Stimulated activated CD8-positive, alpha-beta memory T cell treated with anti-CD3 and anti-CD28 coated beads, Interleukin-4, amount 100 ng/mL, for 24 hours (primary cell): ENCODE measurements around the gene DIP2C.
"Not testable (repeated sequence)": the region's sequence is repeated elsewhere in the genome, so short reads cannot be mapped to it uniquely, and the experiment has no call there.

Experiments
- DNase-seq: peaks from one replicate; pipeline ENCODE4 v3.0.0-alpha.2; 2020; ENCODE audit warnings: low read depth

The DIP2C gene

DNA sequence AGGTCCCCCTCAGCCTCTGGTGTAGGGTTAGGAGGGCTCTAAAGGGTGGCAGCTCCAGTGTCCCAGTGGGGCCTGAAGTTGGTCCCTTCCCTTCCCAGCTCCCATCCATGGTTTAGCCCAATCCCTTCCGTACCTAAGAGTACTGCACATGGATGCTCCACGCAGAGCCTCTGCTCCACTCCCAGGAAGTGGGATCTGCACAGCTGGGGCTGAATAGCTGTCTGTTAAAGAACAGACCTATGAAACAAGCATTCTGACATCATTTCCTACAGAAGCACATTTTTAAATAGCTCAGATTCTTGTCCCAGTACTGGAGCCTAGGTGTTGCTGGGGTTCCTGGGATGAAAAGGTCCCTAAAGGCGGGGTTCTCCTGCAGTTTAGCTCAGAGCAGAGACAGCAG lies 418.3 kb downstream of the DIP2C start:
- DNase-seq: no peak

- no peak for DNase-seq
Observed at GRCh38 chr10:269440-270074, 419.9 kb downstream of the DIP2C start.

DNA sequence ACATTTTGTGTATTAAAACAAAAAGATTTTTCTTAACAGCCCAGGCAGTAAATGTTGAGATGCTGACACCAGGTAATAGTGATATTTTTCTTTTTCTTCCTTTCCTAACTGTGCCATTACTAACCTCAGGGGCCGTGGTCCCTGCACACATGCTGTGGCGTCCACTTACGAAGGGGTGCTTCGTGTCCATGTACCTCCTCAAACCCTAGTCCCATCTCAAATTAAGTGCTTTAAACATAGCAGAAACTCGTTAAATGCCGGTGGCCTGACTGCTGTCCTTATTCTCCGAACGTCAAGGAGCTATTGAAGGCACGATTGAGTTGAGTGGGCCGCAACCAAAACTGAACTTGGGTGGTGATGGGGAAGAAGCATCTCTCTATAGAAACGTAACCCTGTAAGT lies 421.8 kb downstream of the DIP2C start:
- DNase-seq: no peak

DNA sequence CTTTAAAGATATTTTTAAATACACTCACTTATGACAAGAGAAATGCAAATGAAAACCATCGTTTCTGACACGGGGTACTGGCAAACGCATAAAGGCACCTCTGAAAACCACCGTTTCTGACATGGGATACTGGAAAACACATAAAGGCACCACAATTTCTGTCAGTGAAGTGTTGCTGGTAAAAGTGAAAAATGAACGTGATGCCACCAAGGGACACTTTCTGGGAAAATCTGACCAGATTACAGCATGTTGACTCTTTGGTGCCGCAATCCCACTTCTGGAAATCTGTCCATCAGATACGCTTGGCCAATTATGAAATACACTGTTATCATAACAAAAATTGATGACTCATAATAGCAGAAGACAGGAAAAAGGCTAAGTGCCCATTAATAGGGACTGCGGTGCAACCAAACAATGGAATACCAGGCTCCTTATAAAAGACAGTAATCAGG lies 422.5 kb downstream of the DIP2C start:
- no peak for DNase-seq

- DNase-seq: not testable (repeated sequence)
Observed at GRCh38 chr10:265816-266588, 423.5 kb downstream of the DIP2C start.

DNA sequence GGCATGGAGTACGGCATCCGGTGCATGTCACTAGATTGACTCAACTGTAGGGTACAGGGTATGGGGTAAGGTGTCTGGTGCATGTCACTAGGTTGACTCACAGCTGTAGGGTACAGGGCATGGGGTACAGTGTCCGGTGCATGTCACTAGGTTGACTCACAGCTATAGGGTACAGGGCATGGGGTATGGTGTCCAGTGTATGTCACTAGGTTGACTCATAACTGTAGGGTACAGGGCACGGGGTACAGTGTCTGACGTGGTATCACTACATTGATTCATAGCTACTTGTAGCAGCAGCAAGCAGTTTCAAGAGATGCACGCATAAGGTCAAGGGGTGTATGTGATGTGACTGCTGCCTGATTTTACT lies 424.4 kb downstream of the DIP2C start:
- DNase-seq: not testable (repeated sequence)

DNA sequence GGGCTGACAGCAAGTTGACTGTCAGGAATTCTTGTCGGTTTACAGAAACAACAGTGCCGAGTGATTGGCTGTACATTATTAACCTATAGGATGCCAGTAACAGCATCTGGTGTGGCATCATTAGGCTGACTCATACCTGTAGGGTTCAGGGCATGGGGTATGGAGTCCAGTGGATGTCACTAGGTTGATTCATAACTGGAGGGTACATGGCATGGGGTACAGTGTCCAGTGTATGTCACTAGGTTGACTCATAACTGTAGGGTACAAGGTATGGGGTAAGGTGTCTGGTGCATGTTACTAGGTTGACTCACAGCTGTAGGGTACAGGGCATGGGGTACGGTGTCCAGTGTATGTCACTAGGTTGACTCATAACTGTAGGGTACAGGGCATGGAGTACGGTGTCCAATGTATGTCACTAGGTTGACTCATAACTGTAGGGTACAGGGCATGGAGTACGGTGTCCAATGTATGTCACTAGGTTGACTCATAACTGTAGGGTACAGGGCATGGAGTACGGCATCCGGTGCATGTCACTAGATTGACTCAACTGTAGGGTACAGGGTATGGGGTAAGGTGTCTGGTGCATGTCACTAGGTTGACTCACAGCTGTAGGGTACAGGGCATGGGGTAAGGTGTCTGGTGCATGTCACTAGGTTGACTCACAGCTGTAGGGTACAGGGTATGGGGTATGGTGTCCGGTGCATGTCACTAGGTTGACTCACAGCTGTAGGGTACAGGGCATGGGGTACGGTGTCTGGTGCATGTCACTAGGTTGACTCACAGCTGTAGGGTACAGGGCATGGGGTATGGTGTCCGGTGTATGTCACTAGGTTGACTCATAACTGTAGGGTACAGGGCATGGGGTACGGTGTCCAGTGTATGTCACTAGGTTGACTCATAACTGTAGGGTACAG lies 425.1 kb downstream of the DIP2C start:
- not testable (repeated sequence) for DNase-seq

DNA sequence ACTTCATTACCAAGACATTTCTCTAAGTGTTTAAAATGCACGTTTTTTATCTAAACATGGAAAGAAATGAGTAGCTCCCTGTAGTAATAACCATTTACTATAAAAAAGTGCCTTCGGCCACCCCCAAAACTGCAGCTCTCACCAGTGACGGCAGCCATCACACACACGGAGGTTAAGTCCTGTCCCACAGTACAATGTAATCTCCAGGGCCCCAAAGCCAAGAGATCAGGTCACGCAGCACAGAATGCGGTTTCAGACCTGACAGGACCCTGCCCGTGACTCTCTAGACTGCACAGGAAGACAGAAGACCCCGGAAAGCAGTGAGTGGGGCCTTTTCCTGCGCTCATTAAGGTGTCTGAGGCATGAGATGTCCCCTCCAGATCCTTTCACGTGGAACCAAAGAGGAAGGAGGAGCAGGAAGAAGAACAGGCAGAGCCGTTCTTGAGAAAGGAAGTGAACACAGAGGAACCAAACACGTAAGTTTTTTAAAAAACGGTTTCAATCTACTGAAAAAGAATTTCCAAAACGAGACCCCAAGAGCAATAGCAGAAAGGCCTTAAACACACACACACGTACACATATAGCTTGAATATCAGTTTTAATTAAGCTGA lies 428.5 kb downstream of the DIP2C start:
- DNase-seq: no peak

GRCh38 chr10:251982-252582 lies 437.4 kb downstream of the DIP2C start:
- DNase-seq: no peak

- no peak for DNase-seq
Observed at GRCh38 chr10:248307-248706, 441.2 kb downstream of the DIP2C start.

- DNase-seq: no peak
Observed at GRCh38 chr10:247480-247879, 442.0 kb downstream of the DIP2C start.

- no peak for DNase-seq
Observed at GRCh38 chr10:246431-246830, 443.0 kb downstream of the DIP2C start.

DNA sequence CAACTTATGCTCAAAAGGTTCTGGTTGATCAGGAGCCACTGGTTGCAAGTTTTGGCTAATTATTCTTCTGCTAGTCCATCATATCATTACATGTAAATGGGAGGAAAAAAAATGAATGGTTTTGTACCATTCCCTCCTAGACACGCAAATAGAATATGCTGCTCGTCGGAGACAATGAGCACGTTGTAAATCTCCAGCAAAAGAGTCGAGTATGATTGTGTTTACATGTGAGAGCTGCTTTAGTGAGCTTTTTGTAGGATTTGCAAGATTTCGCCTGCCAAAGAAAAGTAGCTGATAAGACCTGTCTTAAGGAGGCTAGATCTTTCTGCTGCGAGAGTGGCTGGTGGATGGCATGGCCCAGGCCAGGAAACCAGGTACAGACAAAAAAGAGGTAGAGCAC lies 445.2 kb downstream of the DIP2C start:
- no peak for DNase-seq

DNA sequence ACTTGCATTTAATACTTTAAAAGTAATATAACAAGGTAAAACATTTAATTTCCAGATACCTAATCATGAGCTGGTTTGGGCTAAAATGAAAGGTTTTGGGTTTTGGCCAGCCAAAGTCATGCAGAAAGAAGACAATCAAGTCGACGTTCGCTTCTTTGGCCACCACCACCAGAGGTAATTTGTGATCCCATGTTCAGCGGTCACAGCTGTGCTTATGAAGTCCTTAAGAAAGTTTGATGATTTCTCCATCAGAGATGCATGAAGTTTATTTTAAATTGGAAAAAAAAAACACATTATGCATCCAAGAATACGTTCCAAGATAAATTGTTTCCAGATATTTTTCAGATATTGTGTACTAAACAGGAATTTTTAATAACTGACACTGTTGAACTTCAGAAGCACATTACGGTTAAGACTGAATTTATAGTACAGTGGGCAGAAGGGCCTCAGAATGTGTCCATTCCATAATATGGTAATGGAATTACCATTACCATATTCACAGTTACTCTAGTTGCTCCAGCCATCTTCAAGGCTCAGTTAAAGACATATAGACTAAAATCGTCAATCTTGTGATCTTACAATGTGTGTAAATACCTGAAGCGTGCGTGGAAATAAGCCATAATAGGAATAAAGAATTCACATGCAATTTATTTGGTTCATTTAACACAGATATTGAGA lies 447.4 kb downstream of the DIP2C start:
- DNase-seq: no peak

- DNase-seq: no peak
Observed at GRCh38 chr10:241451-241850, 448.0 kb downstream of the DIP2C start.

DNA sequence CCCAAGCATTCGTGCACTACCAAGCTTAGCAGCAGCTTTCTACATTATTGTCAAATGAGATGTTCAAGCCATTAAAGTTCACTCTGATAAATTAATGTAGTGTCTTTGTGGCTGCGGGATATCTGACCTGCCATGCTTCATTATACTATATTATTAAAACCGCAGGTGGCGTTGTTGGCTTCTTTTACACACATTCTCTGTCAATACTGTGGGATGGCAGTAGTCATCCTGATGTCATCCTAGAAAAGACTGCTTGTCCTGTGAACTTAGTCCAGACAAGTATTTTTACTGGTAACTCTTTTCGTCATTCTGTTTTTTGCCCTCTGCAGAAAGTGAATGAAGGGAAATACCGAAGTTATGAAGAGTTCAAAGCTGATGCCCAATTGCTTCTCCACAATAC lies 450.4 kb downstream of the DIP2C start:
- DNase-seq: no peak

- DNase-seq: no peak
Observed at GRCh38 chr10:235915-236314, 453.6 kb downstream of the DIP2C start.

- DNase-seq: no peak
Observed at GRCh38 chr10:234708-235406, 454.6 kb downstream of the DIP2C start.

- no peak for DNase-seq
Observed at GRCh38 chr10:232878-233277, 456.6 kb downstream of the DIP2C start.

GRCh38 chr10:232061-232460 lies 457.4 kb downstream of the DIP2C start:
- no peak for DNase-seq

- DNase-seq: no peak
Observed at GRCh38 chr10:230758-231157, 458.7 kb downstream of the DIP2C start.
